Stomach smooth muscle (tissue), 2 donors: Measurements from ENCODE around the gene ATXN7L3.

Experiments
- H3K27ac ChIP-seq: one replicate; pipeline ENCODE4 v1.7.0; 2013; ENCODE audit warnings: mild to moderate bottlenecking, low read length, inconsistent platforms
- H3K27me3 ChIP-seq, 2 donors: one replicate each; pipeline ENCODE4 v1.7.0; 2013; ENCODE audit warnings: low read length in 2 of 2; ENCODE audit not compliant: insufficient read depth in 2 of 2, control insufficient read depth in 1 of 2
- H3K36me3 ChIP-seq, 2 donors: one replicate each; pipeline ENCODE4 v1.7.0; 2013; ENCODE audit warnings: low read length in 2 of 2; ENCODE audit not compliant: control insufficient read depth in 2 of 2, insufficient read depth in 2 of 2
- H3K4me1 ChIP-seq: one replicate; pipeline ENCODE4 v1.7.0; 2013; ENCODE audit warnings: low read length; ENCODE audit not compliant: control insufficient read depth, insufficient read depth
- H3K4me3 ChIP-seq, 2 donors: one replicate each; pipeline ENCODE4 v1.7.0; 2013; ENCODE audit warnings: low read length in 2 of 2
- H3K9ac ChIP-seq, 2 donors: one replicate each; pipeline ENCODE4 v1.7.0; 2013; ENCODE audit warnings: low read length in 2 of 2, mild to moderate bottlenecking in 1 of 2
- H3K9me3 ChIP-seq, 2 donors: one replicate each; pipeline ENCODE4 v1.7.0; 2013; ENCODE audit warnings: low read length in 2 of 2; ENCODE audit not compliant: control insufficient read depth in 2 of 2
- donor health status: healthy.
- donor health status: Pancreatic carcinoma.

Gene ATXN7L3

DNA sequence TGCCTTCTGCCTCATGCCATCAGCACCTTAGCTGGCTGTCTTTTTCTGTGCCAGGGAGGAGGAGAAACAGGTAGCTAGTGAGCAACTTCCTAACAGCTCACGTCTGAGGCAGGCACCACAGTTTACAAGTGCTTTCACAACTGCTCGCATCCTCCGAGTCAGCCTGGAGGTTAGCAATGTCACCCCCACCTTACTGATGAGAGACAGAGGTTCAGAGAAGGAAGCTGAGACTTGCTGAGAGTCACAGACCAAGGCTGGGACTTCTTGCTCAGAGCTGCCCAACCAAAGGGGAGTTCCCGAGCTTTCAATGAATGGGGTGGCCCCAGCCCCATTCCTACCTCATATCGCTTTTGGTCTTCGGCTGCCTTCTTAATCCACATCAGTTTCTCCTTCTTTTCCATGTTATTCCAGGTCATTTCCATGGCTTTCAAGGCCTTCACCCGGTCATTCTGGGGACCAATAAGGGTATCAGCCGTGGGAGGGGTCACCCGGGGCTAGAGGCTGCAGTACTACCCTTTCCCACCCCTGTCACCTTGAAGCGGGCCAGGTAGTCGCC lies 10.2 kb upstream of the ATXN7L3 start:
- H3K4me1 ChIP-seq = peaks cover 16% of the 10 kb centered on the region

DNA sequence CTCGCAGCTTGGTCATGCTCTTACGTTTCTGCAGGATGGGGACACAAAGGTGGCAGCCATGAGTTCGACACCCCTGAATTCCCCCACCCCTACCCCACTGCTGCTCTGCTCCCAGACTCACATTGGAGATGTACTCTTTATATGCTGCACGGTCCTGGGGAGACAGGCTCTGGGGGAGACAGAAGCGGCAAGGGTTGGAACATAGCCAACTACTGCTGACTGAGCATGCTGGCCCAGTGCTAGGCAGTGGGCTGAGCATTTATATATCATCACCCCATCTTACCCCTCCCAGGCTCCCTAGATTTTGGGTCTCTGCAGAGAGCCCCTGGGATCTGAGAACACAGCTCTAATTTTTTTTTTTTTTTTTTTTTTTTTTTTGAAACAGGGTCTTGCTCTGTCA lies 8.1 kb upstream of the ATXN7L3 start:
- no peaks in the 10 kb centered on the region for H3K9me3 ChIP-seq
- peaks cover 31% of the 10 kb centered on the region in 2 donors for H3K36me3 ChIP-seq
- H3K9ac ChIP-seq = no peak overlapping the region
- H3K27ac ChIP-seq = no peak overlapping the region
- no peaks in the 10 kb centered on the region for H3K27me3 ChIP-seq
- H3K4me1 ChIP-seq = peaks cover 16% of the 10 kb centered on the region
- H3K4me3 ChIP-seq = no peak overlapping the region

More for the DNA sequence above, 10.2 kb upstream of the ATXN7L3 start:
- Histone ChIP-seq H3K27me3 (no peaks in the 10 kb centered on the region), H3K36me3 (peaks cover 47 to 48% of the 10 kb centered on the region in 2 donors), H3K4me3 (peak overlapping the region in 1 of 2 donors; percentile 29), H3K9ac (peak overlapping the region; percentile 12 to 47), H3K27ac (peak overlapping the region; percentile 24), H3K9me3 (no peaks in the 10 kb centered on the region)

DNA sequence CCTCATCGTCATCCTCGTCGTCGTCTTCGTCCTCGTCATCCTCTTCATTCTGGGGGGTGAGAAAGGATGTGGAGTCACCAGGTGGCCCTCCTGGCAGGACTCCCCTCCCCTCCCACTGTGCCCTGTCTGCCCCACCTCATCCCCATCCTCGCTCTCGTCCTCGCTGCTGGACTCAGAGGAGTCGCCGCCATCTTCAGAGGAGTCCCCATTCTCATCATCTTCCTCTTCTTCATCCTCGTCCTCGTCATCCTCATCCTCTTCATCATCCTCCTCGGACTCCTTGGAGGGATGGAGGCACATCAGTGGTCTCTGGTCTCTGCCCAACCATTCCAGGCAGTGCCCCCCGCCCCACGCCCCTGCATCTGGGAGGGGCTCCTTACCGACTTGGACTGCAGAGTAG lies 7.6 kb upstream of the ATXN7L3 start:
- no peak overlapping the region for H3K4me3 ChIP-seq
- H3K36me3 ChIP-seq = peaks cover 31% of the 10 kb centered on the region in 2 donors
- no peaks in the 10 kb centered on the region for H3K9me3 ChIP-seq
- peaks cover 16% of the 10 kb centered on the region for H3K4me1 ChIP-seq
- no peak overlapping the region for H3K9ac ChIP-seq
- no peaks in the 10 kb centered on the region for H3K27me3 ChIP-seq
- H3K27ac ChIP-seq = no peak overlapping the region

- Histone ChIP-seq H3K36me3 (peaks cover 31% of the 10 kb centered on the region in 2 donors), H3K4me1 (peaks cover 16% of the 10 kb centered on the region), H3K27ac (no peak overlapping the region), H3K9ac (no peak overlapping the region), H3K4me3 (no peak overlapping the region), H3K9me3 (no peaks in the 10 kb centered on the region), H3K27me3 (no peaks in the 10 kb centered on the region)
Observed at GRCh38 chr17:44206825-44207155, 7.1 kb upstream of the ATXN7L3 start.

- Histone ChIP-seq H3K27ac (no peak overlapping the region), H3K36me3 (peaks cover 25 to 26% of the 10 kb centered on the region in 2 donors), H3K4me1 (peaks cover 16% of the 10 kb centered on the region)
Observed at GRCh38 chr17:44205962-44206824, 6.5 kb upstream of the ATXN7L3 start.

DNA sequence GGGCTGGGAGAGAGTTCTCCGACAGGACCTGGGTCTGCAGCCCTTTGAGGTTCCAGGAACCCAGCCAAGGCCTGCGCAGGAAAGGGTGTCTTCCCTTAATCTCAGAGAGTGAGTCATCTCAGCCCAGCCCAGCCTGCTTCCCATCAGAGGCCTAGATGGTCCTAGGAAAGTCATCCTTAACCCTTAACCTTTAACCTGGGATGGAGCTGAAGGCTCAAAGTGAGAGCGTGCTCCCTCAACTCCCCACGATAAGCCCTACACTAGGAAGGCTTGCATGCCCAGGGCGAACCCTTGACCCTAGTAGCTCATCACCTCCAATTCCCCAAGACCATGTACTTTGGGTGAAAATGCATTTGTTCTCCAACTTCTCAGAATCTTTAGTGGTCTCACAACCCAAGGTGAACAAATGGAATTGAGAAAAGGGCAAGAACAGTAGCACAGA lies 4.8 kb upstream of the ATXN7L3 start:
- Histone ChIP-seq H3K9me3 (no peaks in the 10 kb centered on the region), H3K4me3 (no peak overlapping the region), H3K9ac (no peak overlapping the region), H3K27me3 (no peaks in the 10 kb centered on the region), H3K4me1 (peaks cover 7% of the 10 kb centered on the region), H3K36me3 (peaks cover 19 to 22% of the 10 kb centered on the region in 2 donors), H3K27ac (no peak overlapping the region)

More at GRCh38 chr17:44205962-44206824, 6.5 kb upstream of the ATXN7L3 start:
- Histone ChIP-seq H3K9me3 (no peaks in the 10 kb centered on the region), H3K27me3 (no peaks in the 10 kb centered on the region), H3K9ac (no peak overlapping the region), H3K4me3 (no peak overlapping the region)

GRCh38 chr17:44203731-44204440 lies 4.2 kb upstream of the ATXN7L3 start:
- H3K27ac ChIP-seq = no peak overlapping the region
- peak overlapping the region in 1 of 2 donors; percentile 7 for H3K9ac ChIP-seq
- no peaks in the 10 kb centered on the region for H3K9me3 ChIP-seq
- H3K4me3 ChIP-seq = no peak overlapping the region
- H3K27me3 ChIP-seq = no peaks in the 10 kb centered on the region
- peaks cover 7% of the 10 kb centered on the region for H3K4me1 ChIP-seq
- H3K36me3 ChIP-seq = peaks cover 15 to 17% of the 10 kb centered on the region in 2 donors

DNA sequence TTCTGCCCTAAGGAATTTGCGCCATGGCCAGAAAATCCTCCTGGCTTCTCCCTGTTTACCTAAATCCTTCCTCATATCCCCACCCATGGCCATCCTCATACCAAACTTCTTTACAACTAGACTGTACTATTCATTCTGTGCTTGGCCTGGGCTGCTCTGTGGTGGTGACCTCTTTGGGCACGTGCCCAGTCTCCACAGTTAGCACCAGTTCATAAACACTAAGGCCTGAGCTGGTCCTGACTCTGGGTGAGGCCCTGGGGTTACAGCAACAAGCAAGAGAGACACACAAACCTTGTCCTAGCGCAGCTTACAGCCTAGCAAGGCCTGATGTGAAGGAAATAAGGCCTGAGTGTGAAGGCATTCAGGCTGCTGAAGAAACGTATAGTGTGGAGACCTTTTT lies 3.1 kb upstream of the ATXN7L3 start:
- no peaks in the 10 kb centered on the region for H3K9me3 ChIP-seq
- H3K4me1 ChIP-seq = peaks cover 18% of the 10 kb centered on the region
- no peaks in the 10 kb centered on the region for H3K27me3 ChIP-seq
- H3K27ac ChIP-seq = no peak overlapping the region
- H3K4me3 ChIP-seq = no peak overlapping the region
- H3K36me3 ChIP-seq = peaks cover 6 to 9% of the 10 kb centered on the region in 2 donors
- peak overlapping the region in 1 of 2 donors; percentile 6 for H3K9ac ChIP-seq

GRCh38 chr17:44200478-44201155 lies 933 bp upstream of the ATXN7L3 start:
- Histone ChIP-seq H3K36me3 (peaks cover 5 to 8% of the 10 kb centered on the region in 2 donors), H3K4me1 (peaks cover 28% of the 10 kb centered on the region), H3K27ac (peak overlapping the region; percentile 83), H3K9ac (peak overlapping the region; percentile 81 to 89), H3K27me3 (no peaks in the 10 kb centered on the region), H3K4me3 (peak overlapping the region; percentile 68 to 84), H3K9me3 (no peaks in the 10 kb centered on the region)
